ENCODE measurements around the gene AP1G1. TPM values are rescaled to one million over a fixed set of nuclear protein-coding genes. Genes with fewer than 3 reads are reported as not detected.
"Not testable (repeated sequence)": the region's sequence is repeated elsewhere in the genome, so short reads cannot be mapped to it uniquely, and the experiment has no call there.

AP1G1 gene
- total RNA-seq, 1 experiment from 2014 or later = 95.6 TPM

GRCh38 chr16:71689901-71690300 is 118.7 kb downstream of the AP1G1 start:
- H3K4me1 ChIP-seq (ENCODE audit: insufficient read depth, low read length, poor library complexity, severe bottlenecking) = no peaks in the 10 kb centered on the region
- H3K27ac ChIP-seq (ENCODE audit: low read depth, low read length, poor library complexity, severe bottlenecking) = no peak overlapping the region
- ChIA-PET POLR2A (ENCODE audit: low non-redundant PET) (interaction anchor here (0.6 kb wide), 2 partner anchors 27 to 1402 kb away, joined by 3 read pairs; no protein-coding TSS in a partner anchor), CTCF (no interaction called here)
- H3K36me3 ChIP-seq (ENCODE audit: insufficient read depth, low read length, poor library complexity, severe bottlenecking) = peaks cover 22% of the 10 kb centered on the region
- H3K27me3 ChIP-seq (replicated peaks; ENCODE audit: insufficient read depth, low read depth, low read length, poor library complexity) = no peaks in the 10 kb centered on the region
- no peak overlapping the region for H3K4me3 ChIP-seq (ENCODE audit: low read depth, low read length, poor library complexity, severe bottlenecking)
- TF ChIP-seq CTCF (conservative IDR thresholded peaks at IDR 0.05; ENCODE audit: low read depth, low read length) = no peak
- TF ChIP-seq EZH2 (IDR thresholded peaks at IDR 0.05; ENCODE audit: borderline replicate concordance, low read depth, low read length, poor library complexity, severe bottlenecking) = no peak
- no peaks in the 10 kb centered on the region for H3K9me3 ChIP-seq (ENCODE audit: low read depth, low read length, poor library complexity, severe bottlenecking)
- no peak for DNase-seq (ENCODE audit: low spot score)
- intact Hi-C loops (cut with micrococcal nuclease; ENCODE audit: unreplicated experiment) = no loop called here
- no TSS peak for BruUV-seq (replicated peaks)

GRCh38 chr16:71687861-71688260 is 120.8 kb downstream of the AP1G1 start:
- POLR2A ChIA-PET (ENCODE audit: low non-redundant PET) = no interaction called here
- no TSS peak for BruUV-seq (replicated peaks)

GRCh38 chr16:71684280-71684679 is 124.4 kb downstream of the AP1G1 start:
- H3K9me3 ChIP-seq (ENCODE audit: low read depth, low read length, poor library complexity, severe bottlenecking); H3K27me3 ChIP-seq (replicated peaks; ENCODE audit: insufficient read depth, low read depth, low read length, poor library complexity); DNase-seq (ENCODE audit: low spot score); POLR2A ChIA-PET (ENCODE audit: low non-redundant PET); H3K4me3 ChIP-seq (ENCODE audit: low read depth, low read length, poor library complexity, severe bottlenecking); intact Hi-C loops (cut with micrococcal nuclease; ENCODE audit: unreplicated experiment); BruUV-seq (replicated peaks); H3K27ac ChIP-seq (ENCODE audit: low read depth, low read length, poor library complexity, severe bottlenecking); CTCF ChIA-PET; H3K4me1 ChIP-seq (ENCODE audit: insufficient read depth, low read length, poor library complexity, severe bottlenecking): not testable (repeated sequence)
- H3K36me3 ChIP-seq (ENCODE audit: insufficient read depth, low read length, poor library complexity, severe bottlenecking) = peaks cover 38% of the 10 kb centered on the region

More at GRCh38 chr16:71687861-71688260, 120.8 kb downstream of the AP1G1 start:
- H3K27me3 ChIP-seq (replicated peaks; ENCODE audit: insufficient read depth, low read depth, low read length, poor library complexity) = no peaks in the 10 kb centered on the region
- peaks cover 27% of the 10 kb centered on the region for H3K36me3 ChIP-seq (ENCODE audit: insufficient read depth, low read length, poor library complexity, severe bottlenecking)
- no peak overlapping the region for H3K4me3 ChIP-seq (ENCODE audit: low read depth, low read length, poor library complexity, severe bottlenecking)
- no peak for TF ChIP-seq CTCF (conservative IDR thresholded peaks at IDR 0.05; ENCODE audit: low read depth, low read length)
- TF ChIP-seq EZH2 (IDR thresholded peaks at IDR 0.05; ENCODE audit: borderline replicate concordance, low read depth, low read length, poor library complexity, severe bottlenecking) = no peak
- H3K4me1 ChIP-seq (ENCODE audit: insufficient read depth, low read length, poor library complexity, severe bottlenecking) = no peaks in the 10 kb centered on the region
- no peak overlapping the region for H3K27ac ChIP-seq (ENCODE audit: low read depth, low read length, poor library complexity, severe bottlenecking)
- no peak for DNase-seq (ENCODE audit: low spot score)
- intact Hi-C loops (cut with micrococcal nuclease; ENCODE audit: unreplicated experiment) = no loop called here
- CTCF ChIA-PET = no interaction called here
- H3K9me3 ChIP-seq (ENCODE audit: low read depth, low read length, poor library complexity, severe bottlenecking) = no peaks in the 10 kb centered on the region

- no peaks in the 10 kb centered on the region for H3K9me3 ChIP-seq (ENCODE audit: low read depth, low read length, poor library complexity, severe bottlenecking)
- intact Hi-C loops (cut with micrococcal nuclease; ENCODE audit: unreplicated experiment) = no loop called here
- no peak for DNase-seq (ENCODE audit: low spot score)
- POLR2A ChIA-PET (ENCODE audit: low non-redundant PET) = no interaction called here
- peaks cover 34% of the 10 kb centered on the region for H3K36me3 ChIP-seq (ENCODE audit: insufficient read depth, low read length, poor library complexity, severe bottlenecking)
- no peak overlapping the region for H3K4me3 ChIP-seq (ENCODE audit: low read depth, low read length, poor library complexity, severe bottlenecking)
- BruUV-seq (replicated peaks) = no TSS peak
- no peaks in the 10 kb centered on the region for H3K27me3 ChIP-seq (replicated peaks; ENCODE audit: insufficient read depth, low read depth, low read length, poor library complexity)
- TF ChIP-seq EZH2 (IDR thresholded peaks at IDR 0.05; ENCODE audit: borderline replicate concordance, low read depth, low read length, poor library complexity, severe bottlenecking) (no peak), CTCF (conservative IDR thresholded peaks at IDR 0.05; ENCODE audit: low read depth, low read length) (no peak)
- H3K4me1 ChIP-seq (ENCODE audit: insufficient read depth, low read length, poor library complexity, severe bottlenecking) = no peaks in the 10 kb centered on the region
- CTCF ChIA-PET = no interaction called here
- no peak overlapping the region for H3K27ac ChIP-seq (ENCODE audit: low read depth, low read length, poor library complexity, severe bottlenecking)
Observed at GRCh38 chr16:71681360-71681759, 127.3 kb downstream of the AP1G1 start.

Measured in A673 (cell line).